Keratinocyte (primary cell): Measurements from ENCODE around the gene SORBS2. TPM values are rescaled to one million over a fixed set of nuclear protein-coding genes. Genes with fewer than 3 reads are reported as not detected.

Experiments used
- DNase-seq: peaks from one replicate; pipeline ENCODE4 v3.0.0-alpha.2; 2011; ENCODE audit warnings: low read depth, missing footprints, low spot score
- FAIRE-seq: peaks from 2 replicates; lab custom pipeline; 2011; peaks lifted over from hg19 to GRCh38; lab: Jason Lieb, UNC
- H2AFZ ChIP-seq: 2 replicates; pipeline ENCODE4 v1.6.0; 2012; ENCODE audit warnings: low read length, control low read depth, inconsistent platforms; ENCODE audit not compliant: control insufficient read depth
- H3K27ac ChIP-seq: 2 replicates; pipeline ENCODE4 v1.5.1; 2011; ENCODE audit warnings: low read length; ENCODE audit not compliant: control insufficient read depth, insufficient read depth
- H3K27me3 ChIP-seq: 3 replicates; pipeline ENCODE4 v1.6.0; 2011; ENCODE audit warnings: low read length; ENCODE audit not compliant: control insufficient read depth, insufficient read depth; ENCODE audit errors: extremely low read depth
- H3K36me3 ChIP-seq, 2 experiments: 2 replicates in 1 of 2; 3 replicates in 1 of 2; pipeline ENCODE4 v1.5.1; 2011; ENCODE audit warnings: low read length in 2 of 2, mild to moderate bottlenecking in 1 of 2; ENCODE audit not compliant: control insufficient read depth in 2 of 2, insufficient read depth in 2 of 2; ENCODE audit errors: extremely low read depth in 1 of 2
- H3K4me1 ChIP-seq: 3 replicates; pipeline ENCODE4 v1.5.1; 2011; ENCODE audit warnings: low read length; ENCODE audit not compliant: control insufficient read depth, insufficient read depth; ENCODE audit errors: extremely low read depth
- H3K4me2 ChIP-seq: 3 replicates; pipeline ENCODE4 v1.6.0; 2011; ENCODE audit warnings: low read depth, low read length; ENCODE audit not compliant: control insufficient read depth, insufficient read depth; ENCODE audit errors: extremely low read depth
- H3K4me3 ChIP-seq, 3 experiments: fragments of 200-600 bp in 1 of 3; sonication (generic) in 1 of 3; 2 replicates in 2 of 3; 3 replicates in 1 of 3; pipeline ENCODE4 v1.5.1; 2011 to 2016; ENCODE audit warnings: low read length in 3 of 3, mild to moderate bottlenecking in 3 of 3, control low read depth in 2 of 3, inconsistent platforms in 1 of 3, low read depth in 1 of 3, mixed read lengths in 1 of 3, mixed run types in 1 of 3, moderate library complexity in 1 of 3; ENCODE audit not compliant: control insufficient read depth in 2 of 3, insufficient read depth in 2 of 3; ENCODE audit errors: extremely low read depth in 1 of 3
- H3K79me2 ChIP-seq: 2 replicates; pipeline ENCODE4 v1.6.0; 2012; ENCODE audit warnings: low read length; ENCODE audit not compliant: control insufficient read depth, insufficient read depth
- H3K9ac ChIP-seq: 3 replicates; pipeline ENCODE4 v1.6.0; 2011; ENCODE audit warnings: low read length; ENCODE audit not compliant: control insufficient read depth, insufficient read depth; ENCODE audit errors: extremely low read depth
- H3K9me1 ChIP-seq: 3 replicates; pipeline ENCODE4 v1.6.0; 2011; ENCODE audit warnings: low read length; ENCODE audit not compliant: control insufficient read depth, insufficient read depth; ENCODE audit errors: extremely low read depth
- H3K9me3 ChIP-seq: 2 replicates; pipeline ENCODE4 v1.5.1; 2012; ENCODE audit warnings: low read depth, low read length; ENCODE audit not compliant: control insufficient read depth
- H4K20me1 ChIP-seq: 3 replicates; pipeline ENCODE4 v1.6.0; 2011; ENCODE audit warnings: low read length; ENCODE audit not compliant: control insufficient read depth, insufficient read depth; ENCODE audit errors: extremely low read depth
- CTCF ChIP-seq, 3 experiments: IDR thresholded peaks in 1 of 3; conservative IDR thresholded peaks in 1 of 3; optimal IDR thresholded peaks in 1 of 3; 2 replicates in 2 of 3; 3 replicates in 1 of 3; pipeline versions ENCODE3 to v1.5.1; 2011; ENCODE audit warnings: low read length in 3 of 3, mild to moderate bottlenecking in 3 of 3, moderate library complexity in 2 of 3, control low read depth in 1 of 3, inconsistent platforms in 1 of 3; ENCODE audit not compliant: insufficient read depth in 2 of 3; ENCODE audit errors: extremely low read depth in 1 of 3
- EZH2 ChIP-seq: IDR thresholded peaks from one replicate; pipeline ENCODE4 v1.6.1; 2012; ENCODE audit warnings: inconsistent platforms, mild to moderate bottlenecking, low read length, moderate library complexity
- dilution Hi-C: fragments of 300-500 bp; cut with MboI; formaldehyde crosslinking; loops from one replicate; pipeline ENCODE4 v1.7.0; 2020; ENCODE audit warnings: low sequenced_read_pairs; ENCODE audit not compliant: extremely low pct_ligation_motif_present
- polyA plus RNA-seq, 5 experiments: library from polyadenylated mRNA; depleted of rRNA in 3 of 5; stranded (reverse) in 3 of 5; stranded (forward) in 1 of 5; unstranded in 1 of 5; fragments of >200 nt; gene quantifications; 1 replicate in 1 of 5; 2 replicates in 3 of 5; 3 replicates in 1 of 5; pipeline versions ENCODE4 v1.2.1 to v1.2.3, GENCODE V29; 2011 to 2012; ENCODE audit warnings: missing spikeins in 2 of 5, low read depth in 1 of 5, low replicate concordance in 1 of 5

The SORBS2 gene
- polyA plus RNA-seq, 1 donor (not counting 4 experiments of a cell fraction or from before 2014, with no cell fraction given), result 0.14 TPM

- Histone ChIP-seq H2AFZ (no peak overlapping the region), H3K79me2 (no peaks in the 10 kb centered on the region), H3K9ac (no peak overlapping the region), H3K4me2 (no peak overlapping the region), H4K20me1 (no peaks in the 10 kb centered on the region), H3K4me3 (no peak overlapping the region), H3K27ac (no peak overlapping the region), H3K4me1 (peaks cover 21% of the 10 kb centered on the region), H3K36me3 (no peaks in the 10 kb centered on the region), H3K9me1 (no peaks in the 10 kb centered on the region), H3K27me3 (no peaks in the 10 kb centered on the region), H3K9me3 (no peaks in the 10 kb centered on the region)
- DNase-seq (no peak), FAIRE-seq (no peak)
- dilution Hi-C loops, result no loop called here
- TF ChIP-seq EZH2 (no peak), CTCF (optimal IDR thresholded peaks at IDR 0.05 in 1 of 3, IDR thresholded peaks at IDR 0.05 in 1 of 3, conservative IDR thresholded peaks at IDR 0.05 in 1 of 3; ENCODE audit: extremely low read depth in 1 of 3, insufficient read depth in 2 of 3, low read length in 3 of 3) (no peak)
Observed at GRCh38 chr4:185836241-185837084, 24.5 kb upstream of the SORBS2 start.

- Histone ChIP-seq H3K4me2 (no peak overlapping the region), H3K4me3 (no peak overlapping the region), H3K79me2 (no peaks in the 10 kb centered on the region), H3K9me3 (no peaks in the 10 kb centered on the region), H3K27ac (no peak overlapping the region), H3K36me3 (no peaks in the 10 kb centered on the region), H2AFZ (no peak overlapping the region), H3K4me1 (peaks cover 21% of the 10 kb centered on the region), H4K20me1 (no peaks in the 10 kb centered on the region), H3K9me1 (no peaks in the 10 kb centered on the region), H3K27me3 (no peaks in the 10 kb centered on the region), H3K9ac (no peak overlapping the region)
- no peak for DNase-seq
- no peak for FAIRE-seq
- dilution Hi-C loops, result no loop called here
- TF ChIP-seq EZH2 (no peak), CTCF (optimal IDR thresholded peaks at IDR 0.05 in 1 of 3, IDR thresholded peaks at IDR 0.05 in 1 of 3, conservative IDR thresholded peaks at IDR 0.05 in 1 of 3; ENCODE audit: extremely low read depth in 1 of 3, insufficient read depth in 2 of 3, low read length in 3 of 3) (no peak)
Observed at GRCh38 chr4:185835814-185836213, 23.8 kb upstream of the SORBS2 start.
